GM18858 (cell line): ENCODE data around the gene MORN3.
"Not testable (repeated sequence)": the region's sequence is repeated elsewhere in the genome, so short reads cannot be mapped to it uniquely, and the experiment has no call there.

Experiments used
- ATAC-seq: cut with Tn5 transposase; IDR thresholded peaks from one replicate; pipeline ENCODE4 v1.9.1; 2021; ENCODE audit not compliant: unreplicated experiment

The MORN3 gene

DNA sequence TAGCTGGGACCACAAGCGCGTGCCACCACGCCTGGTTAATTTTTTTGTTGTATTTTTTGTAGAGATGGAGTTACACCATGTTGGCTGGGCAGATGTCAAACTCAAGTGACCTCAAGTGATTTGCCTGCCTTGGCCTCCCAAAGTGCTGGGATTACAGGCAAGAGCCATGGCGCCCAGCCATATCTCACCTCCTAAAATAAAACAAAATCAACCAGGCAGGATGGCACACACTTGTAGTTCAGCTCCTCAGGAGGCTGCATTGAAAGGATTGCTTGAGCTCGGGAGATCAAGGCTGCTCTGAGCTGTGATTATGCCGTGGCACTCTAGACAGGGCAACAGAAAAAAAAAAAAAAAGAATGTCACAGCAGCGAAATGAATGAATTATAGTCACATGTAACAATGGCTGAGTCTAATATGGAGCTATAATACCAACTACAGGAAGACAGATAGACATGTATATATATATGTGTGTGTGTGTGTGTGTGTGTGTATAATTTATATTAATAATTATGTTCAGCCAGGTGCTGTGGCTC is 23.8 kb upstream of the MORN3 start:
- ATAC-seq, result no peak

DNA sequence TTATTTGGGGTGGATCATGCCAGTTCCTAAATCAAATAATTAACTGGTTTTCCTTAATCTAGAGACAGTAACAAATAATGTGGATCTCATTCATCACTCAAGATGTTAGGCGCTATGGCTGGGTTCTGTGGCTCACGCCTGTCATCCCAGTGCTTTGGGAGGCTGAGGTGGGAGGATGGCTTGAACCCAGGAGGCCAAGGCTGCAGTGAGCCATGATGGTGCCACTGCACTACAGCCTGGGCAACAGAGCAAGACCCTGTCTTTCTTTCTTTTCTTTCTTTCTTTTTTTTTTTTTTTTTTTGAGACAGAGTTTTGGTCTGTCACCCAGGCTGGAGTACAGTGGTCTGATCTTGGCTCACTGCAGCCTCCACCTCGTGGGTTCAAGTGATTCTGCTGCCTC is 23.3 kb upstream of the MORN3 start:
- not testable (repeated sequence) for ATAC-seq

DNA sequence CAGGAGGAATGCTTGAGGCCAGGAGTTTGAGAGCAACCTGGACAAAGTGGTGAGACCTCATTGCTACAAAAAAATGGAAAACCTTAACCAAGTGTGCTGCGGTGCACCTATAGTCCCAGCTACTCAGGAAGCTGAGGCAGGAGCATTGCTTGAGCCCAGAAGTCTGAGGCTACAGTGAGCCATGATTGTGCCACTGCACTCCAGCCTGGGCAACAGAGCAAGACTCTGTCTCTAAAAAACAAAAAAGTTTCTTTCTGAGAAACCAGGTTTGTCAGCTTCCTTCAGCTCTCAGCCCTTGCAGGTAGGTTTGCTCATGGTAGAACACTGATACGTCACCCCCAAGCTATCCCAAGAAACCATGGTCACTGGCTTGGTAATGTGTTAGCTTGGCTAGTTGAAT is 20.0 kb upstream of the MORN3 start:
- no peak for ATAC-seq

DNA sequence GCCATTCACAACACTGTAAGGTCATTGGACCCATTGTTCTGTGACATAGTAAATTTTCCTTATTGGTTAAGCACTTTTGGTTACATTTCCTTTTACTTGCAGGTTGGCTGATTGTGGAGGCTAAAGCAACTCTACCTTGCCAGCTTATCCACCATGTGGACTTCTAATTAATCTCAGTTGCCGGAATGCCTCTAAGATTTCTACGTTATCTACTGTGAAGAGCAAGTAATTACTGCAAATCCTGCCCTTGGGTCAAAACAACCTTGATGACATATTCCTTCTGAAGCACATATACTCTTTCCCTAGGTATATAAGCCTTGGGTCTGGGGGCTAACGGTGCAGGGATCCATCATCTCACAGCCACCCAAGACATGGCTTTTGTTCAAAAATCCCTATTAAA is 19.5 kb upstream of the MORN3 start:
- ATAC-seq, result no peak

DNA sequence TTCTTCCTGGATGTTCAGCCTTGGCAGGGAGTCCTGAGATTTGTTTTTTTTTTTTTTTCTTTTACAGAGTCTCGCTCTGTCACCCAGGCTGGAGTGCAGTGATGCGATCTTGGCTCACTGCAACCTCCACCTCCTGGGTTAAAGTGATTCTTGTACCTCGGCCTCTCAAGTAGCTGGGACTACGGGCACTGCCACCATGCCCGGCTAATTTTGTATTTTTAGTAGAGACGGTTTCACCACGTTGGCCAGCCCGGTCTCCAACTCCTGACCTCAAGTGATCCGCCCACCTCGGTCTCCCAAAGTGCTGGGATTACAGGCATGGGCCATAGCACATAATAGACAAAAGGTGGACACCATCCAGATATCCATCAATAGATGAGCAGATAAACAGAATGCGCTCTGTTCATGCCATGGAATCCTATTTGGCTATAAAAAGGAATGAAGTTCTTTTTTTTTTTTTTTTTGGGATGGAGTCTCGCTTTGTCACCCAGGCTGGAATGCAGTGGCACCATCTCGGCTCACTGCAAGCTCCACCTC is 10.3 kb upstream of the MORN3 start:
- not testable (repeated sequence) for ATAC-seq

DNA sequence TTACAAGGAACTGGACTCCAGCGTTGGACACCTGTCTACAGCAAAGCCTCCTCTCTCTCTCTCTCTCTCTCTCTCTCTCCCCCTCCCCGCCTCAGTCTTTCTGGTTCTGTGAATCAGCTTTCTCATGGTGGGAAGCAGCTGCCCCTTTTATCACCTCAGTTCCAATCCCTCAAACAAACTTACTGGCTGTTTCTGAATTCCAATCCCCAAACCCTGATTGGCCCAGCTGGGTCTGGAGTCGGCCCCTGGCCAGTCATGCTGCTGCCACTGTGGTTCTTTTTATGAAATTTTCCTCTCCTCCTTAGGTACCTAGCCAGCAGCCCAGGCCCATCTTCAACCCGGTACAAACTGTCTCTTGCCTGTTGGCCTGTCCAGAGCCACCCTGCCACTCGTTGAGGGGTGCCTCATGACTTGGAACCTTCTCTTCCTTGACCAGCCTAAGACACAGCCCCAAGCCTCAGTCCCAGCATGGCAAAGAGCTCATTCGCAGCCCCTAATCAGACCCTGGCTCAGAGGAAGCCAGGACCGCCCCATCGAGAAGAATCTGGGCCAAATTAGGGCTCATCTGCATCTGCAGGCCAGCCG is 9.4 kb upstream of the MORN3 start:
- ATAC-seq, result no peak

DNA sequence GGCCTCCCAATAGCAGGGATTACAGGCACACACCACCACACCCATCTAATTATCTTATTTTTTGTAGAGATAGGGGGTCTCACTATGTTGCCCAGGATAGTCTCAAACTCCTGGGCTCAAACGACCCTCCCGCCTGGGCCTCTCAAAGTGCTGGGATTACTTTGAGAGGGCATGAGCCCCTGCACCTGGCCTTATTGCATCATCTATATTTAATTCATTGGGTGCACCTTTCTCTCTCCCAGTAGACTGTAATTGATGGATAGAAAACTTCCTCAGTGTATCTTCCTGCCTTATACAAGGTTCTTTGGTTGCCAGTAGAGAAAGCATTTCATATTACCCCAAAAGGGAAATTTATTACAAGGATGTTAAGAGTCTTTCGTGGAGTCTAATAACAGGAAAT is 8.9 kb upstream of the MORN3 start:
- ATAC-seq, result no peak

DNA sequence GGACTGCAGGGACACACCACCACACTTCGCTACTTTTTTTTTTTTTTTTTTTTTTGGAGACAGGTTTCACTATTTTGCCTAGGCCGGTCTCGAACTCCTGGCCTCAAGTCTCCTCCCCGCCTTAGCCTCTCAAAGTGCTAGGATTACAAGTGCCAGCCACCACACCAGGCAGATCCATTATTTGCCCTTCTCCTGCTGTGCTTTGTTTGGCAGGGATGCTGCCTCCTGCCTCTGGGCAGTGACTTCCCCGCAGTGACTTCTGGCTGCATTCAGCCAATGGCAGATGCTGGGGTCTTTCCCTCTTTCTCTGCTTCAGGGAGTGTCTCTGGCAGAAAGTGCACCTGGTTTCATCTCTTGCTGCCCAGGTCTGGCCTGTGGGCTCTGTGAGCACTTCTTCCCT is 6.7 kb upstream of the MORN3 start:
- no peak for ATAC-seq

DNA sequence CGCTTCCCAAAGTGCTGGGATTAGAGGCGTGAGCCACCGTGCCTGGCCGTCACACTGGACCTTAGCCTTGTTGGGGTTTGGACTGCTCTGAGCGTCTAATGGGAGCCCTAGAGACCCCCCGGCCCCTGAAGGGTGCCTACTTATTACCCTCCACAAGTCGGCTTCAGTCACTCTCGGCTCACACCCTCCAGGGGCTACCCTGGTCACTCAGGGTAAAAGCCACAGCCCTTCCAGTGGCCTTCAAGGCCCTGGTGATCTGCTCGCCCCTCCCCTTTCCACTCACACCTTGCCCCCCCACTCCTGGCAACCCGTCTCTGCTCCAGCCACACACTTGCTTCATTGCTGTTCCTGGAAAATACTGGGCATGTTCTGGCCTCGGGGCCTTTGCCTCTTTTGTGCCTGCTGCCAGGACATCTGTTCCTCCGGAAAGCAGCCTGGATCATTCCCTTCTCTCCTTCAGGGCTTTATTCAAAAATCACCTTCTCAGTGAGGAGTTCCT is 3.6 kb upstream of the MORN3 start:
- ATAC-seq, result no peak

DNA sequence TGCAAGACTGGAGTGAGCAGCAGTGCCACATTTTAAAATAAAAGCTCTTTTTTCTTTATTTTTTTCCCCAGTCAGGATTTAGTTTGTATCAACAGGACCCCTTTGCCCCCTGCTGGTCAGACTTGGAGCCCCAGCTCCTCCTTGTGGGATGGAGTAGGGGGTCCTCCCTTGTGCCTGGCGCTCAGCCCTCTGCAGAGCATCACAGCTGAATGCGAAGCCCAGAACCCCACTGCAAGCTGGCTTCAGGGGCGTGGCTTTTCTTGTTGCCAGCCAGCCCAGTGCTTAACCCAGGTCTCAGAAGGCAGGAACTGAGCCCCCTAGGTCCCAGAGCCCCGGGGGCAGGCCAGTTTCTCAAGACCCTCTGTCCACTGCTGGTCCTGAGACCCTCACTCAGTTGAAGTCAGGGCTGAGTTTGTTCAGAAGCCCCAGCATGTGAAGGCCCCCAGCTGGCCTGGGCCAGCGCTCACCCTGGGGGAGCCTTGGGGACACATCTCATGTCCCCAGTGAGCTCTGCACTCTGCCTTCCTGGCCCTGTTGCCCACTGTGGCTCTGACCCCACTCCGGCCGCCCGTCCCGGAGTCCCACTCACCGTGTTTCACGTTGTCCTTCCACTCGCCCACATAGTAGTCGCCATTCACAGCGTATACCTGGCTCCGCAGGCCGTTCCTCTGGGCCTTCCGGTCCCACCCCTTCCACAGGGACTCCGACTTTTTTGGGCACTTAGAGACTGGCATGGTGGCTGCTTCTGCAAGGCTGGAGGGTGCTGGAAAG is 519 bp downstream of the MORN3 start:
- ATAC-seq, result no peak

DNA sequence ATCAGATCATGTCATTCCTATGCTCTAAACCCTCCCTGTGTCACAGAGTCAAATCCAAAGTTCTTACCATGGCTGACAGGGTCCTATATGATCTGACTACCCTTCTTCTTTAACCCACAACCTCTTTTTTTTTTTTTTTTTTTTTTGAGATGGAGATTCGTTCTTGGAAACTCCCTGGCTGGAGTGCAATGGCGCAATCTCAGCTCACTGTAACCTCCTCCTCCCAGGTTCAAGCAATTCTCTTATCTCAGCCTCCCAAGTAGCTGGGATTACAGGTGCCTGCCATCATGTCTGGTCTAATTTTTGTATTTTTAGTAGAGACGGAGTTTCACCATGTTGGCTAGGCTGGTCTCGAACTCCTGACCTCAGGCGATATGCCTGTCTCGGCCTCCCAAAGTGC is 2.6 kb downstream of the MORN3 start:
- ATAC-seq, result not testable (repeated sequence)

DNA sequence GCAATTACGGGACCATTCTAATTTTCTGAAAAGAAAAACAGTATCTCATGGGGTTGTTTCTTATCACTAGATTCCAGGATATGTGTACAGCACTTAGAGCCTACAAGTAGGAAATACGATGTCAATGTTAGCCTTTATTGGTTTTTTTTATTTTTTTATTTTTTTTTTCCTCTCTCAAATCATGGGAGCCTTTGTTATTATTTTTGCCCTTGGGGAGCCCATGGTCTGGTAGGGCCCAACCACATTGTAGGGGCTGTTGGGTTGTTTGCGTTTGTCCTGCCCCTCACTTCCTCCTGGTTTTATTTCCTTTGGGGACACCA is 5.9 kb downstream of the MORN3 start:
- ATAC-seq, result no peak

DNA sequence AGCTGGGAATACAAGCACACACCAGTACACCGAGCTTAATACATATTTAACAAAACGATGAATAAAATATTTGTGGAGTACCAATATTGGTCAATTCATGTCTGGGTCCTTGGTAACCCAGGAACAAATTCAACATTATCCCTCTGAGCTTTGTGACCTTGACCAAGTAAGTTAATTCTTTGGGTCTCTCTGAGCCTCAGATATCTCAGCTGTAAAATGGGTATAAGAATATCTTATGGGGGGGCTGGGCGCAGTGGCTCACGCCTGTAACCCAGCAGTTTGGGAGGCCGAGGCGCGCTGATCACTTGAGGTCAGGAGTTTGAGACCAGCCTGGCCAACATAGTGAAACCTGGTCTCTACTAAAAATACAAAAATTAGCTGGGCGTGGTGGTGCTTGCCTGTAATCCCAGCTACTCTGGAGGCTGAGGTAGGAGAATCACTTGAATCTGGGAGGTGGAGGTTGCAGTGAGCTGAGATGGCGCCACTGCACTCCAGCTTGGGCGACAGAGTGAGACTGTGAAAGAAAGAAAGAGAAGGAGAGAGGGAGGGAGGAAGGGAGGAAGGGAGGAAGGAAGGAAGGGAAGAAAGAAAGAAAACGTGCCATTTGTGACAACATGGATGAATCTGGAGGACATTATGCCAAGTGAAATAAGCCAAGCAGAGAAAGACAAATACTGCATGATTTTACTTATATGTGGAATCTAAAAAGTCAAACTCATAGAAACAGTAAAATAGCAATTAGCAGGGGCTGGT is 7.9 kb downstream of the MORN3 start:
- not testable (repeated sequence) for ATAC-seq

DNA sequence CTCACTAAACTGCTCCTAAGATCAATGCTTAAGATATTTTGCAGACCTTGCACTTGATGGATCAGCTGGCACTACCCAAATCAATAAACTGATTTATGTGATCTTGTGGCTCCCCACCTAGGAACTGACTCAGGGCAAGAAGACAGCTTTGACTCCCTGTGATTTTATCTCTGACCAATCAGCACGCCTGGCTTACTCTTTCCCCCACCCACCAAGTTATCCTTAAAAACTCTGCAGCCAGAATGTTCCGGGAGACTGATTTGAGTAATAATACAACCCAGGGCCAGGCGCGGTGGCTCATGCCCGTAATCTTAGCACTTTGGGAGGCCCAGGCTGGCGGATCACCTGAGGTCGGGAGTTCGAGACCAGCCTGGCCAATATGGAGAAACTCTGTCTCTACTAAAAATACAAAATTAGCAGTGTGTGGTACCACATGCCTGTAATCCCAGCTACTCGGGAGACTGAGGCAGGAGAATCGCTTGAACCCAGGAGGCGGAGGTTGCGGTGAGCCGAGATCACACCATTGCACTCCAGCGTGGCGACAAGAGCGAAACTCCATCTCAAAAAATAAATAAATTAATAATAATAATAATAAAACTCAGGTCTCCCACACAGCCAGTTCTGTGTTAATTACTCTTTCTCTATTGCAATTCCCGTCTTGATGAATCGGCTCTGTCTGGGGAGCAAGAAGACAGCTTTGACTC is 12.0 kb downstream of the MORN3 start:
- ATAC-seq, result no peak

DNA sequence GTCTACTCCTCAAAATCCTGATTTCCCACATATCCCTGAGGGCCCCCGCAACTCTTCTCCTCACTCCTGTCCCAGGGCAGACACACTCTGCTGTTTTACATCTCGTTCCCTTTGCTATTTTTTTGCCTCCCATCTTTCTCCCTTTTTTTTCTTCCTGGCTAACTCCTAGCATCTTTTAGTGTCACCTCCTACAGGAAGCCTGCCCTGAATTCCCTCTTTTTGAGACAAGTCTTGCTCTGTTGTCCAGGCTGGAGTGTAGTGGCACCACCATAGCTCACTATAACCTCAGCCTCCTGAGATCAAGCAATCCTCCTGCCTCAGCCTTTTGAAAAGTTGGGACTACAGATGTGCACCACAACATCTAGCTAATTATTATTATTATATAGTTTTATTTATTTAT is 13.3 kb downstream of the MORN3 start:
- ATAC-seq, result no peak

DNA sequence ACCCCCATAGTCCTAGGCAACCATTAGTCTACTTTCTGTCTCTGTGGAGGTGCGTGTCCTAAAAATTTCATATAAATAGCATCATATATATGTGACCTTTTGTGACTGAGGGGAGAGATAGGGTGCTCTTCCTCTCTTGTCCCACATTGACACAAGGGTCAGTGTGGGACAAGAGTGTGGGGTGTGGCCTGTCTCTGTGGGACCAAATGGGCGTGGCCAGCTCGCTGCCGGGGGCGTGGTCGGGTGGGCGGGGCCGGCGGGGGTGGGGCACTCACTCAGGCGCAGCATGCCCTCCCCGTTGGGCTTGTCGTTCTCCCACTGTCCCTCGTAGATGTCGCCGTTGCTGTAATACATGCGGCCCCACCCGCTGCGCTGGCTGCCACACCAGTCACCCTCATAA is 15.5 kb downstream of the MORN3 start:
- ATAC-seq, result no peak

DNA sequence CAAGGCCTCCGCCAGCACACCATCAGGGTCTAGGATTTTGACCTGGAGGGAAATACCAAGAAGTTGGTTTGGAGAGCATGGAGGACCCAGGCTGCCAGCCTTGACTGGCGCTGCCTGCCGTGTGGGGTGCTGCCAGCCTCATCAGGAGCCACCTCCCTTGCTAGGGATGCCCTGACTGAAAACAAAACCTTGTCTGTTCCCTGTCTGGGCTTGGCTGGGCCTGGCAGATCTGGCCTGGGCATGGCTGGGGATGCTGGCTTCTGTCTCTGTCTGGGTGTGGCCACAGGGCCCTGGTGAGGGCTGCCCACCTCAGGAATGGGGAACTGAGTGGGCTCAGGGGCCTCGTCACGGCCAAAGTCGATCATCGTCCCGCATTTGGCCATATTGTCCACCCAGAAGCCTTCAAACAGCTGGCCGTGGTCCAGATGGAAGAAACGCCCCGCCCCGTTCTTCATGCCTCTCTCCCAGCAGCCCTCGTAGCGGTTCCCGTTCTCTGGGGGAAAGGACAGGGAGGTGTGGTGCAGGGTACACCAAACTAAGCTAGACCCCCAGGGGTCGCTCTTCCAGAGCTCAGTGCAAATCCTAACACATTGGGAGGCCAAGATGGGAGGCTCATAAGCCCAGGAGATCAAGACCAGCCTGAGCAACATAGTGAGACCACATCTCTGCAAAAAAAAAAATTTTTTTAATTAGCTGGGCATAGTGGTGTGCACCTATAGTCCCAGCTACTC is 16.5 kb downstream of the MORN3 start:
- no peak for ATAC-seq

DNA sequence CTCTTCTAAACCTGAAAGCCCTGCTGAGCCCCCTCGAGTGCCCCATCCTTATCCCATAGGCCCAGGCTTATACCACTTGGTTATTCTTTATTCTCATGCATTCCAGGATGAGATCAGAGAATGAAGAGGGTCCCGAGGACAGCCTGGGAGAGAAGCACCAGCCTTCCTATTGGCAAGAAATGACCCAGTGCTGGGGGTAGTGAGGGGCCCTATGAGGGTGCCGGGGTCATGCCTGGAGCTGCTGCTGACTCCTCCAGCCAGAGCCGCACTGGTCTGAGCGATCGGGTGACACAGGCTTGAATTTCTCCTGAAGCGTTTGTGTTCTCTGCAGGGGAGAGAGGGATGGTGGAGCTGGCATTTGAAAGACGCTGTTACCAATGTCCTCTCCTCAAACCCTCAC is 18.1 kb downstream of the MORN3 start:
- ATAC-seq, result no peak

DNA sequence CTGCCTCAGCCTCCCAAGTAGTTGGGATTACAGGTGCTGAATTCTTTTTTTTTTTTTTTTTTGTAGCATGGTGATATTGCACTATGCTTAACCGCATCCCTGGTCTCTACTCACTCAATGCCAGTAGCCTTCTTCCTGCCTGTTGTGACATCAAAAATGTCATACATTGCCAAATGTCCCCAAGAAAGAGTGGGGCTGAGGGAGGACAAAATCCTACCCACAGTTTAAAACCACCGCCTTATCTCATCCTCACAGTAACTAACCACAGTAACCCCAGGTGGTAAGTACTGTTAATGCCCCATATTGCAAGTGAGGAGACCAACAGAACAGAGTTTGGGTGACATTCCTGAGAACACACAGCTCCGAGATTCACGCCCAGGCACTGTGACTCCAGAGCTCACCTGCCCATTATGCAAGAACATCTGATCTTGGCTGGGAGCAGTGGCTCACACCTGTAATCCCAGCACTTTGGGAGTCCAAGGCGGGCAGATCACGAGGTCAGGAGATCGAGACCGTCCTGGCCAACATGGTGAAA is 19.6 kb downstream of the MORN3 start:
- ATAC-seq, result no peak

DNA sequence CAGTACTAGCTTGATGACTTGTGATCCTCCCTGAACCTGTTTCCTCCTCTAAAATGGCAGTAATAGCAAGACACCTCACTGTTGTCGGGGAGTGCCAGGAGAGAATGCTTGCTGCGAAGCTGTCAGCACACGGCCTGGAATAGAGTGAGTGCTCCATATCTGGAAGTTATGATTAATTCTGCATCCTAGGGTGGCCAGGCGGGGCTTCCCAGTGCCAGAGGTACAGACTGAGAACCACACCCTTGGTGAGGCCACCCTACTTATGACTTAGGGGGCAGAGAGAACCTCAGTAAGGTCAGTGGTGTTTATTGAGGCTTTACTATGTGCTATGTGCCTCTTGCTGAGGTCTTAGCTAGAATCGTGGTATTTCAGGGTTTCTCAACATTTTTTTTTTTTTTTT is 20.1 kb downstream of the MORN3 start:
- no peak for ATAC-seq
